HG03097 (cell line): ENCODE data around the gene TTLL4.
A peak's percentile ranks its signal among the peaks of the same experiment; 100 is the strongest.
"Not testable (repeated sequence)": the region's sequence is repeated elsewhere in the genome, so short reads cannot be mapped to it uniquely, and the experiment has no call there.

Experiments used
- ATAC-seq: cut with Tn5 transposase; IDR thresholded peaks from one replicate; pipeline ENCODE4 v1.9.1; 2021; ENCODE audit not compliant: unreplicated experiment, low FRiP score

Gene TTLL4

GRCh38 chr2:218710687-218711549, at the start of gene TTLL4:
Gene TTLL4, plus strand, starts transcription at chr2:218710835. Its CDS starts 26,842 bp downstream, at chr2:218737677.
- ATAC-seq, result peak; percentile 86

- ATAC-seq, result no peak
Measured at GRCh38 chr2:218662377-218662776, 48.3 kb upstream of the TTLL4 start.

- ATAC-seq, result no peak
Measured at GRCh38 chr2:218662827-218663226, 47.8 kb upstream of the TTLL4 start.

- no peak for ATAC-seq
Measured at GRCh38 chr2:218663901-218664300, 46.7 kb upstream of the TTLL4 start.

- ATAC-seq, result no peak
Measured at GRCh38 chr2:218664653-218665052, 46.0 kb upstream of the TTLL4 start.

- ATAC-seq, result no peak
Measured at GRCh38 chr2:218671097-218671653, 39.5 kb upstream of the TTLL4 start.

GRCh38 chr2:218671654-218672566, 38.7 kb upstream of the TTLL4 start, which contains the start of the genes RNF25 and STK36:
Gene RNF25, minus strand, starts transcription at chr2:218672002. Its CDS starts 32 bp downstream, at chr2:218671970.
Gene STK36, plus strand, starts transcription at chr2:218672086. Its CDS starts 744 bp downstream, at chr2:218672830.
- peak; percentile 94 for ATAC-seq

GRCh38 chr2:218679119-218679518, 31.5 kb upstream of the TTLL4 start:
- ATAC-seq, result no peak

- no peak for ATAC-seq
Measured at GRCh38 chr2:218680061-218680460, 30.6 kb upstream of the TTLL4 start.

- not testable (repeated sequence) for ATAC-seq
Measured at GRCh38 chr2:218687400-218688060, 23.1 kb upstream of the TTLL4 start.

GRCh38 chr2:218691234-218691633, 19.4 kb upstream of the TTLL4 start:
- no peak for ATAC-seq

GRCh38 chr2:218694405-218695145, 16.1 kb upstream of the TTLL4 start:
- no peak for ATAC-seq

GRCh38 chr2:218698885-218699284, 11.8 kb upstream of the TTLL4 start:
- ATAC-seq, result no peak

- ATAC-seq, result no peak
Measured at GRCh38 chr2:218701806-218702205, 8.8 kb upstream of the TTLL4 start.

GRCh38 chr2:218703341-218703740, 7.3 kb upstream of the TTLL4 start:
- ATAC-seq, result no peak

GRCh38 chr2:218708086-218708485, 2.5 kb upstream of the TTLL4 start:
- ATAC-seq, result no peak

- no peak for ATAC-seq
Measured at GRCh38 chr2:218709908-218710307, 727 bp upstream of the TTLL4 start.

GRCh38 chr2:218710334-218710686, 325 bp upstream of the TTLL4 start:
- no peak for ATAC-seq

GRCh38 chr2:218711550-218711929, 905 bp downstream of the TTLL4 start:
- no peak for ATAC-seq

- no peak for ATAC-seq
Measured at GRCh38 chr2:218713922-218714321, 3.3 kb downstream of the TTLL4 start.
